Activated CD4-positive, alpha-beta T cell treated with anti-CD3 and anti-CD28 coated beads, Interleukin-10, Interleukin-2, amounts not matched to agents 100 ng/mL and 50 ng/mL, durations not matched to agents 16 hours and 8 hours (primary cell): ENCODE results near the gene TMEM185B.

Experiments used
- DNase-seq: peaks from one replicate; pipeline ENCODE4 v3.0.0-alpha.2; 2020

The TMEM185B gene

GRCh38 chr2:120230515-120231471 lies 7.6 kb upstream of the TMEM185B start:
- peak; percentile 30 for DNase-seq

- DNase-seq = no peak
Measured at GRCh38 chr2:120229341-120229740, 6.1 kb upstream of the TMEM185B start.

GRCh38 chr2:120228503-120228902 lies 5.3 kb upstream of the TMEM185B start:
- peak; percentile 30 for DNase-seq

GRCh38 chr2:120227111-120227991 lies 4.2 kb upstream of the TMEM185B start:
- peak; percentile 27 for DNase-seq

- DNase-seq = no peak
Measured at GRCh38 chr2:120226316-120226715, 3.1 kb upstream of the TMEM185B start.

GRCh38 chr2:120225549-120226065 lies 2.4 kb upstream of the TMEM185B start:
- no peak for DNase-seq

GRCh38 chr2:120224735-120225548 lies 1.7 kb upstream of the TMEM185B start:
- no peak for DNase-seq

GRCh38 chr2:120224256-120224655 lies 1.1 kb upstream of the TMEM185B start:
- DNase-seq = no peak

- DNase-seq = no peak
Measured at GRCh38 chr2:120222186-120223033, 790 bp downstream of the TMEM185B start.

- no peak for DNase-seq
Measured at GRCh38 chr2:120221616-120222015, 1.6 kb downstream of the TMEM185B start.

- DNase-seq = no peak
Measured at GRCh38 chr2:120220756-120221155, 2.4 kb downstream of the TMEM185B start.

- DNase-seq = no peak
Measured at GRCh38 chr2:120219766-120220165, 3.4 kb downstream of the TMEM185B start.

GRCh38 chr2:120219291-120219690 lies 3.9 kb downstream of the TMEM185B start:
- DNase-seq = no peak

- no peak for DNase-seq
Measured at GRCh38 chr2:120218181-120218580, 5.0 kb downstream of the TMEM185B start.

- no peak for DNase-seq
Measured at GRCh38 chr2:120210270-120210693, 12.9 kb downstream of the TMEM185B start.

GRCh38 chr2:120209427-120210269 lies 13.6 kb downstream of the TMEM185B start:
- no peak for DNase-seq

GRCh38 chr2:120208381-120209353 lies 14.5 kb downstream of the TMEM185B start:
- DNase-seq = no peak

GRCh38 chr2:120206022-120206581 lies 17.1 kb downstream of the TMEM185B start:
- peak; percentile 54 for DNase-seq
